RPMI7951 (cell line): Measurements from ENCODE around the gene ACOX3. TPM values are rescaled to one million over a fixed set of nuclear protein-coding genes. Genes with fewer than 3 reads are reported as not detected.

Experiments
- DNase-seq: peaks from one replicate; pipeline ENCODE4 v3.0.0-alpha.2; 2012; ENCODE audit warnings: low read depth
- total RNA-seq: library from RNA; depleted of rRNA; stranded (reverse); fragments of >200 nt; shearing (Covaris generic); gene quantifications from 2 replicates; pipeline ENCODE4 v1.2.3, GENCODE V29; 2014; rRNA removed

ACOX3 gene
- total RNA-seq, 1 experiment from 2014 or later = 10.7 TPM

DNA sequence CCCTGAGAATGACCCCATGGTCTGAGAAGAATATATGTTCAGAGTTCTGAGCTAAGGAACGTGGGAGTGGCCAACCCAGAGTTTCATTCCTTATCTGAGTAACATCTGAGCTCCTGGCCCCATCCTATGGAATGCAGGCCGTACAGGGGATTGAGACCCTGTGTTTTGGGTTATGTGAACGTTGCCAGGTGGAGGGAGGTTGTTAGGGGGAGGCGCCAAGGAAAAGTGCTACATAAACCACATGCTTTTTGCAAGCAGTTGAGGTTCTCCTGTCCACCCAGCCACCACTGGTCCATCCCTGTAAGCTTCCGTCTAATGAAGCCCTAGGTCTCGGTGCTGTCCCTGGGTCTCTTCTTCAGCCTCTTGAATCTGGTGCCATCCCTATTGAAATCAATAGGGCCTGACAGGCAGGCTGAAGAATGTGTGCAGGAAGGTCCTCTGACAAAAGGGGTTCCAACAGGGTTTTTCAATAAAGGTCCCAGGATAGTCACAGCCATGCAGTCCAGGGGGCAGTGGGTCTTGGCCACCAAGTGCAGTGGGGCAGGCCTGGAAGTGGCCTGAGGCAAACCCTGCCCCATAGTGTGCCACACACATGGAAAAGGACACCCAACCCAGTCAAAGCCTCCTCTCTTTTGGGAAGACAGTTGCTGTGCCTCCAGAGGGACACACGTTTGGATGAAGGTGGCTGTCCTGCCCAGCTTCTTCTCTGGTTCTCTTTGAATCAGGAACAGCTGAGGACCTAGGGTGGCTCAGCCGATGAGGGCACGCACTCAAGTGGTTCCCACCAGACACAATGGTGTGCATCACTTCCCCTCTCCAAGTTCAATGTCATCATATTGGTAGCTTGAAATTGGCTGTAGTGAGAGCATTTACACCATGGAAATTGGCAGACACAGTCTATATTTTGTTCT lies 117.5 kb downstream of the ACOX3 start:
- DNase-seq = no peak

DNA sequence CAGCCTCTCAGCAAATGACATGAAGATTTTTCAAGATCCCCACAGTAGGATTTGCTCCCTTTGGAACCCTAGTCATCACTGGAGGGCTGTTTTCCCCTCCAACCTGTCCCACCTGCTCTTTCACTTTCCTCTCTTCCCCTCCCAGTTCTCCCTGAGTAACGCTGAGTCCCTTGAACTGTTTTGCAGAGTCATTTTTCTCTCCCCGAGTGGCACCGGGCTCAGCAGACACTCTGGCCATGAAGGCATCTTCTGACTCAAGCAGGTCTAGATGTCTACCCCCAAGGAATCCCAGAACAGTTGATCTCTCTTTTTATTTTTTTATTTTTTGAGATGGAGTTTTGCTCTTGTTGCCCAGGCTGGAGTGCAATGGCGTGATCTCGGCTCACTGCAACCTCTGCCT lies 118.8 kb downstream of the ACOX3 start:
- DNase-seq = no peak

DNA sequence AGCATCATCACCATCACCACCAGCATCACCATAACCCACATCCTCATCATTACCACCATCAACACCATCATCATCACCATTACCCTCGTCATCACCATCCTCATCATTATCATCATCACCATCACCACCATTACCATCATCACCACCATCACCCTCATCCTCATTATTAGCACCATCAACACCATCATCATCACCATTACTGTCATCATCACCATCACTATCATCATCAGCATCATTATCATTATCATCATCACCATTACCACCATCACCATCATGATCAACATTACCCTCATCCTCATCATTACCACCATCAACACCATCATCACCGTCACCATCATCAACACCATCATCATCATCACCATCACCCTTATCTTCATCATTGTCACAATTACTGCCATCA lies 119.3 kb downstream of the ACOX3 start:
- no peak for DNase-seq

DNA sequence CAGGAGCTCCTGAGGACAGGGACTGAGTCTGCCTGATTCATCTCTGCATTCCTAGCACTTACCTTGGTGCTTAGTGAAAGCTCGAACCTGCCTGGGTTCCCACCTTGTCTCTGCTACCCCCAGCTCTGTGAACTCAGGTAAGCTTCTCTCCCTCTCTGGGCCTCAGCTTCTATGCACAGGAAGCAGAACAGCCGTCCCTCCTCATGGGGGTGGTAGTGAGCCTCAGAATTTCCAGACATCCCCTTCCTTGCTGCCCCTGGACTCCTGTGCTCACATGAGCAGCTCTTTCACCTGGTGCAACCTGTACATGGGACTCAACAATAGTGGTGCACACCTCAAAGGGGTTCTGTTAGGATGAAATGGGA lies 120.2 kb downstream of the ACOX3 start:
- DNase-seq = no peak

DNA sequence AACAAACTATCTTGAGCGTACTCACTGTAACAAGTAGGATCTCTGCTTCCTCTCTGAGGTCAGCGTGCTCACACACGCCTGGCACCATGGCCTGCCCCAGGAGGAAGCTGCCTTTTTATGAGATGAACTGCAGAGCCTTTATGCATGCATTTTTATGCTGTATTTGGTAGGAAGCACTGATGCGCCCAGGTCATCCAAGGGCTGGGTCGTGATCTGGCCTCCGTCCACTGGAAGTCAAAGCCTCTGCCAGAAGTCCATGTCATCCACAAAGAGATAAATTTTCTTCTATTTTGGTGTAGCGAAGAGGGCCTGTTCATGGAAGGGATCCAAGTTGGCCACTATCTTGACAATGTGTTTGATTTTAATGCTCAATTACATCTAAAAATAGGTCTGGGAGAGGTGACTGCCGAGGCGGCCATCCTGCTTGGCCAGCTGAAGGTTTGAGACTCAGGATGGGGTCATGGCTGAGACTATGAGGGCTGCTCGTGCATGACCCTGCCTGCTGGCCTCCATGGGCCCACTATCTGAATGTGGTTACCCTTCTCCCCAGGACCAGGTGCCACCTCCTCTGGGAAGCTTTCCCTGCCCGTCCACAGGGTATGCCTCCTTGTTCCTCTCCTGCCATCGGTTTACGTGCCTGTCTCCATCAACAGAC lies 120.7 kb downstream of the ACOX3 start:
- DNase-seq = no peak

DNA sequence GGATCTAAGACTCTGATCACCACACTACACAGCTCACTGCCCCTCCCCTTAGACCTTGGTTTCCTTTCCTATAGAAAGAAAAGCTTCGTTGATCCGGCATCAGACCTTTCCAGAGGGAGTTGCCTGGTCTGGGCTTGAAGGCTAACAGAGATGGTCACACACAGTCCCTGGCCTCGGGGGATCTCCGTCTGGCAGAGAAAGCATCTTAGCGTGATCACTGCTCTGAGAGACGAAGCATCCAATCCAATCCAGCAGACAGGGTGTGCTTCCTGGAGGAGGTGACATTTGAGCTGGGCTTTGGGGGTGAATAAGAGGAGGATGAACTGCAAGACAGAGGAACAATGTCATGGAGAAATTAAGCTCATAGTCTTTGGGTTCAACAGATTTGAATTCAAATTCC lies 121.5 kb downstream of the ACOX3 start:
- DNase-seq = no peak

DNA sequence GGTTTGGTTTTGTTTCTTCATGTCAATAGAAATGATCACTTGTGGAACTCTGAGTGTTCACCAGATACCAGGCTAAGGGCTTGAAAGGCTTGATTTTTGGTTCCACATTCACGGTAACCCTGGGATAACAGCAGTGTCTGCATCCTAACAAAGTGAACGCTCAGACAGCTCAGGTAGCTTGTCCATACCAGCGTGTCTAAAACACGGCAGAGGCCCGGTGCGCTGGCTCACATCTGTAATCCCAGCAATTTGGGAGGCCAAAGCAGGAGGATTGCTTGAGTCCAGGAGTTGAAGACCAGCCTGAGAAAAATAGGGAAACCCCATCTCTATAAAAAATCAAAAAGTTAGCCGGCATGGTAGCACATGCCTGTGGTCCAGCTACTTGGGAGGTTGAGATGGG lies 122.0 kb downstream of the ACOX3 start:
- no peak for DNase-seq

DNA sequence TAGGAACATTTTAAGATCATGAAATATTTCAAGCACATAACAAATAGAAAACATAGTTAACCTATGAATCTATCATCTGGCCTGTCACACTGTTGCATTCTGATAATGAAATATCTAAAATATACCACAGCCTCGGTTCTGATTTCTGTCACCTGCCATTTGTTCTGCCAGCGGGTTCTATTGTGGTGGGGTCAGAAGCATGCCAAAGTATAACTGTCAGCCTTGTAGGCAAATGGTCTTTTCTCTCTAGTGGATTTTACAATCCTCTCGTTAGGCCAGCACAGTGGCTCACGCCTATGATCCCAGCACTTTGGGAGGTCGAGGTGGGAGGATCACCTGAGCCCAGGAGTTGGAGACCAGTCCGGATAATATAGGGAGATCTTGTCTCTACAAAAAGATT lies 123.0 kb downstream of the ACOX3 start:
- no peak for DNase-seq

DNA sequence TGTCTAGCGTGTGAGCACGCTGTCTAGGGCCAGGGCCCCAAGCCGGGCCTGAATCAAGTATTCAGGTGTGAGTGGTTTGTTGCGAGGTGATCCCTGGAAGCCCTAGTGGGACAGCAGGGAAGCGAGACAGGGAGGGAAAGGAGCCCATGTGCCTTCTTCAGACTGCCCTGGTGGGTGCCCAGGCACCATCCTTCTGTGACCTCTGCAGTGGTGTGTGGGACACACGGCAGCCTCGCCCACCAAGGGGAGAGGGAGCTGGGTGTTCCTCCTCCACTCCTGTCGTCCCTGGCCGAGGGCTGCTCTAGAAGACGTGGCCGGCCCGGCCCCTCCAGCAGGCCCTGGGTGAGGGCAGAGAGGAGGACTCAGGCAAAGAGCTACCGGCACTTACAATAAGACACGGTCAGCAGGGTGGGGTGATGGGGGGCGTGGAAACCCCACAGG lies 123.6 kb downstream of the ACOX3 start:
- no peak for DNase-seq

Other genes with a start within 250 kb of the ACOX3 start
- gene SH3TC1, start 241.4 kb downstream of the ACOX3 start, total RNA-seq = 6.6 and 8.9 TPM in 2 replicates
- 7.8 and 8.6 TPM in 2 replicates for gene HTRA3, start 171.0 kb downstream of the ACOX3 start, total RNA-seq
- gene TRMT44, start 54 bp upstream of the ACOX3 start, total RNA-seq = 7.8 and 9.6 TPM in 2 replicates
- 0.10 TPM in 1 of 2 replicates, not detected in the other for gene GPR78, start 139.7 kb upstream of the ACOX3 start, total RNA-seq
- gene CPZ, start 152.0 kb upstream of the ACOX3 start, total RNA-seq = 4.0 and 7.1 TPM in 2 replicates